D721Med (cell line): ENCODE results near the gene SLC35F6.

Source experiments
- DNase-seq: peaks from one replicate; pipeline ENCODE4 v3.0.0; 2011; ENCODE audit warnings: low spot score; ENCODE audit not compliant: insufficient read length
- FAIRE-seq: peaks from 2 replicates; lab custom pipeline; 2011; peaks lifted over from hg19 to GRCh38; lab: Jason Lieb, UNC
- CTCF ChIP-seq: IDR thresholded peaks from 2 replicates; pipeline ENCODE4 v1.5.1; 2012; ENCODE audit warnings: mild to moderate bottlenecking, control low read depth; ENCODE audit not compliant: insufficient read depth; ENCODE audit errors: missing control alignments

SLC35F6 gene

GRCh38 chr2:26822877-26823276, 58.8 kb downstream of the SLC35F6 start:
- DNase-seq (no peak), FAIRE-seq (no peak)
- TF ChIP-seq CTCF, result no peak
